ENCODE measurements around the gene FBLL1.

The FBLL1 gene

DNA sequence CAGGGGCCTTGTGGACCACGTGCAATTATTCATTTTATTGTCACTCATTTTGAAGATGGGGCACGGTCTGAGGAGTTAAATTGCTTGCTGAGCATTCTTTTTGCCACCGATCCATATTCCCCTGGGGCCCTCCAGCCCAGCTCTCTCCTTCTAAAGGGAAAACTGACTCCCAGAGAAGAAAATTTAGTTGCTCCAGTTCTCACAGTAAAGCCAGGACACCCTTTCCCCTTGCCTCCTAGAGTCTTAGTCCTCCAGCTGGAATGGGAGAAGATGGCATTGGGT is 51.1 kb downstream of the FBLL1 start:
- Histone ChIP-seq H3K36me3 (ENCODE audit: control insufficient read depth, insufficient read depth, low read length) (no peaks in the 10 kb centered on the region), H3K4me3 (ENCODE audit: low read depth, low read length) (peak overlapping the region; percentile 84), H3K9ac (ENCODE audit: low read depth, low read length) (peak overlapping the region; percentile 42), H3K4me1 (ENCODE audit: control insufficient read depth, insufficient read depth, low read length) (peaks cover 6% of the 10 kb centered on the region), H3K27me3 (ENCODE audit: control insufficient read depth, insufficient read depth, low read length) (no peaks in the 10 kb centered on the region), H3K9me3 (ENCODE audit: control insufficient read depth, insufficient read depth, low read length) (no peaks in the 10 kb centered on the region)
